AG04449 (cell line): ENCODE data around the gene SIRPA.

Experiments used
- CTCF ChIA-PET: fragments of 350-600 bp; formaldehyde crosslinking; extraction: SDS; loops from one replicate; lab custom pipeline; 2021; ENCODE audit warnings: antibody characterized with exemption; lab: Yijun Ruan, JAX
- POLR2A ChIA-PET: fragments of 400-600, 350-600 bp; formaldehyde crosslinking; extraction: SDS; loops from one replicate; lab custom pipeline; 2020; ENCODE audit warnings: antibody characterized with exemption, inconsistent platforms; lab: Yijun Ruan, JAX
- DNase-seq: peaks from one replicate; pipeline ENCODE4 v3.0.0-alpha.2; 2010; ENCODE audit warnings: low read depth, low spot score
- H3K4me3 ChIP-seq: 2 replicates; pipeline ENCODE4 v1.5.1; 2011; ENCODE audit warnings: low read depth, mild to moderate bottlenecking, control low read depth, low read length
- TF ChIP-seq, protein P1 (sequence below): IDR thresholded peaks from one replicate; pipeline ENCODE4 v1.5.1; 2011; ENCODE audit warnings: mild to moderate bottlenecking, moderate library complexity, low read length, control low read depth, inconsistent platforms; ENCODE audit not compliant: insufficient read depth; ENCODE audit errors: missing control alignments

The SIRPA gene

DNA sequence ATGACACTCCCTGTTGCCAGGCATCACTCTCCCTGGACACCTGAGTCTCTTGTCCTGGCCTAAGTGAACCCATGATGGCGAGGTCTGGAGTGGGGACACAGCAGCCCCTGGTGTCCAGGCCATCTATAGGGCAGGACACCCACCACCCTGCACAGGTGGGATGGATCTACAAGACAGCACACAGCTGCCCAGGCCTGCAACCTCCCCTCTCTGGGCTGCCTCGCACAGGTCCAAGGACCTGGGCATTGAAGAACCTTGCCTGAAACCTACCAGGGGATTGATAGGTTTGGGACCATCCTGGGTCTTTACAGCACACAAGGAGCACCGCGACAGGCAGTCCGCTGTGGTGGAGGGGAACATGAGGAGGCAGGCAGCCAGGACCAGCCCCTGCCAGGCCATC lies 87.5 kb downstream of the SIRPA start:
- POLR2A ChIA-PET: no interaction called here
- TF ChIP-seq, protein P1, sequence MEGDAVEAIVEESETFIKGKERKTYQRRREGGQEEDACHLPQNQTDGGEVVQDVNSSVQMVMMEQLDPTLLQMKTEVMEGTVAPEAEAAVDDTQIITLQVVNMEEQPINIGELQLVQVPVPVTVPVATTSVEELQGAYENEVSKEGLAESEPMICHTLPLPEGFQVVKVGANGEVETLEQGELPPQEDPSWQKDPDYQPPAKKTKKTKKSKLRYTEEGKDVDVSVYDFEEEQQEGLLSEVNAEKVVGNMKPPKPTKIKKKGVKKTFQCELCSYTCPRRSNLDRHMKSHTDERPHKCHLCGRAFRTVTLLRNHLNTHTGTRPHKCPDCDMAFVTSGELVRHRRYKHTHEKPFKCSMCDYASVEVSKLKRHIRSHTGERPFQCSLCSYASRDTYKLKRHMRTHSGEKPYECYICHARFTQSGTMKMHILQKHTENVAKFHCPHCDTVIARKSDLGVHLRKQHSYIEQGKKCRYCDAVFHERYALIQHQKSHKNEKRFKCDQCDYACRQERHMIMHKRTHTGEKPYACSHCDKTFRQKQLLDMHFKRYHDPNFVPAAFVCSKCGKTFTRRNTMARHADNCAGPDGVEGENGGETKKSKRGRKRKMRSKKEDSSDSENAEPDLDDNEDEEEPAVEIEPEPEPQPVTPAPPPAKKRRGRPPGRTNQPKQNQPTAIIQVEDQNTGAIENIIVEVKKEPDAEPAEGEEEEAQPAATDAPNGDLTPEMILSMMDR: no peak
- DNase-seq: no peak
- CTCF ChIA-PET: interaction anchor here (1.3 kb wide), 1 partner anchor 14 kb away, joined by 3 read pairs; no protein-coding TSS in a partner anchor
- no peak overlapping the region for H3K4me3 ChIP-seq

DNA sequence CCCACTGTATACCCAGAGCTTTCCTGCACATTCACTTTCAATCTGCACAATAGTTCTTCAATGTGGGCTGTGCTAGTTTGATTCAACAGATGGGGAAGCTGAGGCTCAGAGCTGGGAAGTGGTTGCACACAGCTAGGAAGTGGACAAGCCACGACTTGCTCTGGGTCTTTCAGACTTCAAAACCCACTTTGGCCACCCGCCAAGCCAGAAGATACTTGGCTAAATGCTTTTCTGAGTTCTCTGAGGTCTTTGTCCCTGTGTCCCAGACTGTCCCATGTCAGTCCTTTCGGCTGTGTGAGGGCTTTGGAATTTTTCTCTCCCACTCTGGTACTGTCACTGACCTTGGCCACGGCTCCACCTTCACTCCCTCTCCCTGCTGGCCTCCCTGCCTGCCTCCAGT lies 88.1 kb downstream of the SIRPA start:
- DNase-seq: no peak
- TF ChIP-seq, protein P1: no peak
- POLR2A ChIA-PET: interaction anchor here (1.3 kb wide), 1 partner anchor 119 kb away, joined by 3 read pairs; no protein-coding TSS in a partner anchor
- H3K4me3 ChIP-seq: no peak overlapping the region
- CTCF ChIA-PET: interaction anchor here (1.3 kb wide), 1 partner anchor 15 kb away, joined by 3 read pairs; no protein-coding TSS in a partner anchor

DNA sequence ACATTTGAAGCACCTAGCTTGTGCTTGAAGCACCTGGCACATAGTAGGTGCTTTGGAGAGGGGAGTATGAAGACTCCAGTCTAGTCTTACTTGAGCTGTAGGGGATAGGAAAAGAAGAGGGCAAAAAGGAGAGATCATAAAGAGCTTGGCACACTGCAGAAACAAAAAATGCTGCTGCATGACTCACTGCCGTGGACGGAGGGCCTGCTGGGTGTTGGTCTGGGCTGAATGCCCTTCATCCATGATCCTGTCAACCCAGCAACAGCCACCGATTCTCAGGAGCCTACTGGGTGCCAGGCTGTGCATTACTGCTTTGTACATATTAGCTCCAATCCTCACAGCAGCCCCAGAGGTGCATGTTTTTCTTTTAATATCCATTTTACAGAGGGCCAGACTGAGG lies 92.6 kb downstream of the SIRPA start:
- no peak overlapping the region for H3K4me3 ChIP-seq
- POLR2A ChIA-PET: no interaction called here
- CTCF ChIA-PET: interaction anchor here (1.2 kb wide), 1 partner anchor 20 kb away, joined by 6 read pairs; no protein-coding TSS in a partner anchor
- no peak for DNase-seq
- TF ChIP-seq, protein P1: no peak
